Middle frontal gyrus (tissue), 1 donor: ENCODE data around the gene RARS2.
A peak's percentile ranks its signal among the peaks of the same experiment; 100 is the strongest.
"Not testable (repeated sequence)": the region's sequence is repeated elsewhere in the genome, so short reads cannot be mapped to it uniquely, and the experiment has no call there.

Source experiments
- DNase-seq: peaks from one replicate; pipeline ENCODE4 v3.0.0-alpha.2; 2015; ENCODE audit warnings: low spot score; ENCODE audit errors: extremely low spot score

RARS2 gene

GRCh38 chr6:87501809-87502572 lies 87.8 kb downstream of the RARS2 start:
- no peak for DNase-seq

- no peak for DNase-seq
These were observed 91.7 kb downstream of the RARS2 start for GRCh38 chr6:87498048-87498447.

- DNase-seq = no peak
These were observed 94.9 kb downstream of the RARS2 start for GRCh38 chr6:87494761-87495422.

DNA sequence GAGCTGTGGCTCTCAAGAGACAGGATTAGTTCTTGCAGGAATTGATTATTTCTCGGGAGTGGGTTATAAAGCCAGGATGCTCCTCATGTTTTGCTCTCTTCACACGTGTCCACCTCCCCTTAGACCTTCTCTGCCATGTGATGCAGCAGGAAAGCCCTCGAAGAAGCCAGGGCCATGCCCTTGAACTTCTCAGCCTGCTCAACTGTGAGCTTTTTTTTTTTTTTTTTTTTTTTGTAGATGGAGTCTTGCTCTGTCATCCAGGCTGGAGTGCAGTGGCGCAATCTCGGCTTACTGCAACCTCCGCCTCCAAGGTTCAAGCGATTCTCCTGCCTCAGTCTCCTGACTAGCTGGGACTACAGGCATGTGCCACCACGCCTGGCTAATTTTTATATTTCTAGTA lies 100.5 kb downstream of the RARS2 start:
- not testable (repeated sequence) for DNase-seq

DNA sequence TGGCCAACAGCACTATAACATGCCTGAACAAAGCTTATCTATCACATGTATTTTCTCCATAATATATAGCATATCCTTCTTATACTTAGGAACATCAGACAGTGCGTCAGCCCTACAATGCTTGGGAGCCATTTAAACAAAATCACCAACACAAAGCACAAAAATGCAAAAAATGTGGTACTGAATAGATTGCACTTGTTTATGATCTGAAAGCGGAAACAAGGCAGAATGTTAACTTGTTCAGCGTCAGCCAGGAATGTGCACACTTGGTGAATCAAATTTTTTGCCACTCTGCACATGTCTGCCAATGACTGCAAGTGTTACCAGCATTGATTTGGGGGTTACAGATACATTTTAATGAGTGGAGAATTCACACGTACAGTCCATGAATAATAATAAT lies 102.2 kb downstream of the RARS2 start:
- DNase-seq = no peak

DNA sequence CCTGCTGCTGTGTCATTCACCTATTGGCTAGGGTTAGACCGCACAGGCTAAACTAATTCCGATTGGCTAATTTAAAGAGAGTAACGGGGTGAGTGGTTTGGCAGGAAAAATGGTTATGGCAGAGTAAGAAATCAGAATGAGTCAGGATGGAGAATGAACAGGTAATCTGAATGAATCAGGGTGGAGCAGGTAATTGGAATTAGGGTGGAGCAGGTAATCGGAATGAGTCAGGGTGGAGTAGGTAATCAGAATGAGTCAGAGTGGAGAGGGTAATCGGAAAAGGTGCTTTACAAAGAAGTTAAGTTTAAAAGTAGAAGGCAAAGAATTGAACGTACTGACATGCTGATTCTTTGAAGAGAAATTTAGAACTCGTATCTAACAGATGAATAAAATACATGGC lies 105.3 kb downstream of the RARS2 start:
- DNase-seq = no peak

- DNase-seq = no peak
These were observed 105.9 kb downstream of the RARS2 start for GRCh38 chr6:87483929-87484328.

DNA sequence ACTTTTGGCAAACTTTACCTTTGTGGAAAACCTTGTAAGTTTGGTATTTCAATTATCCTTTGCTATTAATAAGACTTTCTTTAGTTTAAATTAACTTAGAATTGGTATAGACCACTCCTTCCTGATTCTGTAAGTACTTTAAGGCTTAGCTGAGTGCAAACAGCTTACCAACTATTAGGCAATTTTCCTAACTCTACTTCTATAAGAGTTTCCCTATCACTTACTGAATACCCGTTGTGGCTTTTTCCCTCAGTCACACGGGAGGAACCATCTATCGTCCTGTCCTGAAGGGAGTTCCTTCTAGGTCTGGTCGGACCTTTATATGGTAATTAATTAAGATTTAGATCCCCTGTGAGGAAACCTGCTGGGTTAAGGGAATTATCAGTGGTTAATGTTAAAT lies 107.4 kb downstream of the RARS2 start:
- no peak for DNase-seq

GRCh38 chr6:87481931-87482330 lies 107.9 kb downstream of the RARS2 start:
- no peak for DNase-seq

GRCh38 chr6:87473419-87473903 lies 116.3 kb downstream of the RARS2 start:
- DNase-seq = no peak

GRCh38 chr6:87472525-87473418 lies 117.0 kb downstream of the RARS2 start, which contains the start of gene SLC35A1:
Gene SLC35A1, plus strand, starts transcription at chr6:87472974. Its CDS starts 30 bp downstream, at chr6:87473004.
- peak; percentile 67 for DNase-seq

GRCh38 chr6:87465051-87465450 lies 124.7 kb downstream of the RARS2 start:
- DNase-seq = no peak
